Limb (tissue), 2 donors: ENCODE results near the gene PALLD.

Experiments
- DNase-seq, 2 donors: peaks; one replicate each; pipeline ENCODE4 v3.0.0-alpha.2; 2016; ENCODE audit errors: extremely low spot score in 2 of 2

PALLD gene

GRCh38 chr4:168643111-168643795 is 146.4 kb downstream of the PALLD start:
- DNase-seq = no peak

GRCh38 chr4:168643796-168644159 is 146.9 kb downstream of the PALLD start:
- DNase-seq = no peak

- no peak for DNase-seq
These were observed 149.3 kb downstream of the PALLD start for GRCh38 chr4:168646001-168646768.

- DNase-seq = no peak
These were observed 151.0 kb downstream of the PALLD start for GRCh38 chr4:168647646-168648375.

GRCh38 chr4:168648494-168648893 is 151.6 kb downstream of the PALLD start:
- DNase-seq = no peak

- no peak for DNase-seq
These were observed 152.1 kb downstream of the PALLD start for GRCh38 chr4:168648929-168649328.

- DNase-seq = no peak
These were observed 154.5 kb downstream of the PALLD start for GRCh38 chr4:168651374-168651773.

GRCh38 chr4:168651864-168652263 is 155.0 kb downstream of the PALLD start:
- DNase-seq = no peak

- DNase-seq = no peak
These were observed 155.9 kb downstream of the PALLD start for GRCh38 chr4:168652755-168653154.

GRCh38 chr4:168654104-168654847 is 157.4 kb downstream of the PALLD start:
- no peak for DNase-seq

GRCh38 chr4:168654848-168655174 is 158.0 kb downstream of the PALLD start:
- no peak for DNase-seq

- DNase-seq = no peak
These were observed 158.3 kb downstream of the PALLD start for GRCh38 chr4:168655182-168655581.

GRCh38 chr4:168656055-168656660 is 159.3 kb downstream of the PALLD start:
- DNase-seq = no peak

- no peak for DNase-seq
These were observed 160.2 kb downstream of the PALLD start for GRCh38 chr4:168656946-168657473.

GRCh38 chr4:168658751-168659150 is 161.9 kb downstream of the PALLD start:
- no peak for DNase-seq

GRCh38 chr4:168659741-168660465 is 163.1 kb downstream of the PALLD start:
- DNase-seq = no peak

GRCh38 chr4:168662297-168662984 is 165.6 kb downstream of the PALLD start:
- no peak for DNase-seq

GRCh38 chr4:168664242-168664891 is 167.5 kb downstream of the PALLD start:
- DNase-seq = no peak

- DNase-seq = no peak
These were observed 169.7 kb downstream of the PALLD start for GRCh38 chr4:168666531-168666930.
